GM12865 (cell line): ENCODE results near the gene PLA2G4A.

Source experiments
- DNase-seq: peaks from one replicate; pipeline ENCODE4 v3.0.0; 2010; ENCODE audit warnings: low read depth
- H3K4me3 ChIP-seq: 2 replicates; pipeline ENCODE4 v1.5.1; 2011; ENCODE audit warnings: mild to moderate bottlenecking, low read depth, low read length, control low read depth
- TF ChIP-seq, protein P1 (sequence below): IDR thresholded peaks from 2 replicates; pipeline ENCODE4 v1.5.1; 2011; ENCODE audit warnings: low read length, control low read depth, low read depth, inconsistent platforms; ENCODE audit not compliant: insufficient read depth; ENCODE audit errors: missing control alignments

The PLA2G4A gene

DNA sequence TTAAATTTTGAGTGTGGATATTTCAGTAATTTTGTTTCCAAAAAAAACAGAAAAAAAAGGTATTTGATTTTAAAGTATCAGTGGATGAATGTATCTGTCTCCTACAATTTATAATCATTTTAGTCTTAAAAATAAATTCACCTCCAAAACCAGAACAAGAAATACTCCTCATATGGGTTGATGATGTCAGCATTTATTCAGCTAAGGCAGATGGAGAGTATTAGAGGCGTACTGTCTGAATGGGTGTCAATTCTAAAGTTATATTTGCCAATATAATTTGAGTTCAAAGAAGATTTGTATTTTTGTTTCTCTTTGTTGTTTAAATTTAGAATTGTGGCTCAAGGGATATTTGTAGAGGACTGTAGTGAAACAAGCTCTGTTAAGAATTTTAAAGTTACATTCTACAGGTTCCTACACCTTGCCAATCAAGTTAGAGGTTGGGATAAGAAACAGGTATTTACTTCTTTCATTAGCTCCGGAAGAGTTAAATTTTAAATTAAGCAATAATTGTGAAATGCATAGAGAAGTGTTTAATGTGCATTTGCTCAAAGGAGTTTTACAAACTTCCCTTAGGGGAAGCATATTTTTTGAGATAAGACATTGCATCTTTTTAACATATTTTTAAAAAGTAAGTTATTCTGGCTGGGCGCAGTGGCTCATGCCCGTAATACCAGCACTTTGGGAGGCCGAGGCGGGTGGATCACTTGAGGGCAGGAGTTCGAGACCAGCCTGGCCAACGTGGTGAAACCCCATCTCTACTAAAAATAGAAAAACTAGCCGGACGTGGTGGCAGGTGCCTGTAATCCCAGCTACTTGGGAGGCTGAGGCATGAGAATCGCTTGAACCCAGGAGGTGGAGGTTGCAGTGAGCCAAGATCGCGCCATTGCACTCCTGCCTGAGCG lies 1.2 kb downstream of the PLA2G4A start:
- peak overlapping the region; percentile 97 for H3K4me3 ChIP-seq
- DNase-seq, result no peak
- TF ChIP-seq, protein P1, sequence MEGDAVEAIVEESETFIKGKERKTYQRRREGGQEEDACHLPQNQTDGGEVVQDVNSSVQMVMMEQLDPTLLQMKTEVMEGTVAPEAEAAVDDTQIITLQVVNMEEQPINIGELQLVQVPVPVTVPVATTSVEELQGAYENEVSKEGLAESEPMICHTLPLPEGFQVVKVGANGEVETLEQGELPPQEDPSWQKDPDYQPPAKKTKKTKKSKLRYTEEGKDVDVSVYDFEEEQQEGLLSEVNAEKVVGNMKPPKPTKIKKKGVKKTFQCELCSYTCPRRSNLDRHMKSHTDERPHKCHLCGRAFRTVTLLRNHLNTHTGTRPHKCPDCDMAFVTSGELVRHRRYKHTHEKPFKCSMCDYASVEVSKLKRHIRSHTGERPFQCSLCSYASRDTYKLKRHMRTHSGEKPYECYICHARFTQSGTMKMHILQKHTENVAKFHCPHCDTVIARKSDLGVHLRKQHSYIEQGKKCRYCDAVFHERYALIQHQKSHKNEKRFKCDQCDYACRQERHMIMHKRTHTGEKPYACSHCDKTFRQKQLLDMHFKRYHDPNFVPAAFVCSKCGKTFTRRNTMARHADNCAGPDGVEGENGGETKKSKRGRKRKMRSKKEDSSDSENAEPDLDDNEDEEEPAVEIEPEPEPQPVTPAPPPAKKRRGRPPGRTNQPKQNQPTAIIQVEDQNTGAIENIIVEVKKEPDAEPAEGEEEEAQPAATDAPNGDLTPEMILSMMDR, result no peak

DNA sequence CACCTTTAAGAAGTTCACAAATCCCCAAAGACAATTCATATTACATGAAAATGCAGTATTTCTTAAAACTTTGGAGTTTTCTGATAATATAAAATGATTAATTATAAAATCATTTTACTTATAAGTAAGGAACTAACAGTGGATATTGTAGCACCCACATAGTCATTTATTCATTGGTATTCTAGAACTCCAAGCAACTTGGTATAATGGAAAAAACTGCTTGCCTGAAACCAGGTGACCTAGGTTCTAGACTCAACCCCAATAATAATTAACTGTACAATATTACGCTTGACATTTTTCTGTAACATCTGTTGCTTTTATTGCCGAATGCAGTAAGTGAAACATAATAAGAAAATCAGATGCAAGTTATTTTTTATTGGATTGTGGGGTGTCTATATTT lies 2.4 kb downstream of the PLA2G4A start:
- TF ChIP-seq, protein P1, result no peak
- no peak for DNase-seq
- no peak overlapping the region for H3K4me3 ChIP-seq

DNA sequence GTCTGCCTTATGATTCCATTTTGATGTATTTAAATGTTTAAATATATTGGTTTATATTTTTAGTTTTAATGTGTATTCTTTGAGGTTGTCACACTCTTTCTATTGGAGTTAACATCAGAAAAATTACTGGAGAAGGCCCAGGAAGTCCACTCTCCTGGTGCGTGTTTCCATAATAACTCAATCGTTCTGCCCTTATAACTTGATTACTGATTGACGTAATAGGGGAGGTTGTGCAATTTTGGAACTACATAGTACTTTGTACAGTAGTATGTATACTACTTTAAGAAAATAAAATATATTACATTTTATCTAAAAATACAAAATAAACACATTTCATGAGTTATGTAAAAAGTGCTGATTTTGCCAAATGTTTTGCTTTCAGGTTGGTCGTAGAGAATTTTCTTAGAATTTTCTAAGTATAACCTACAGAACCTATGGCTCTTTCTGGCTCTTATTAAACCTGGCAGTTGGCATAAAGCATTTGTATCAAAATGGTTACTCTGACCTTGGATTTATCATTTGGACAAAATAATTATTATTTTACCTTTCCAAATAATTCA lies 5.7 kb downstream of the PLA2G4A start:
- H3K4me3 ChIP-seq, result no peak overlapping the region
- TF ChIP-seq, protein P1, result no peak
- DNase-seq, result no peak

- no peak for DNase-seq
- no peak overlapping the region for H3K4me3 ChIP-seq
- TF ChIP-seq, protein P1, result no peak
Measured at GRCh38 chr1:186835448-186835847, 6.7 kb downstream of the PLA2G4A start.

DNA sequence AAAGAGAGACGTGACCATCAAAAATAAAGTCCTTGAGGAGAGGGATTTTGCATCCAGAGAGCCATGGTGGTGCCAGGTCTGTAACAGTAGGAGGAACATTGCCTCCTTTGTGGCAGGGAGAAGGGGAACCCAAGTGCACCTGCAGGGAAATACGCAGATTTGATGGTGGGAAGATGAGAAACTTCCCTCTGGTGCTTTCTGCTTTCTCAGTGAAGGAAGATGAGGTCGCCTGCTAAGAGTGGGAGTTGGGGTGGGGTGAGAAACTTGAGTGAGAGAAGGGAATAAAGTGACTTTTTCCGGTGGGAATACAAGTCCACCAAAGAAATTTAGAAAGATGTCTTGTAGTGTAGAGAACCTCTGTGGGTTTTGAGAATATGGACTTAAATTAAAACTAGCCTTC lies 9.1 kb downstream of the PLA2G4A start:
- DNase-seq, result no peak
- TF ChIP-seq, protein P1, result no peak
- no peak overlapping the region for H3K4me3 ChIP-seq

DNA sequence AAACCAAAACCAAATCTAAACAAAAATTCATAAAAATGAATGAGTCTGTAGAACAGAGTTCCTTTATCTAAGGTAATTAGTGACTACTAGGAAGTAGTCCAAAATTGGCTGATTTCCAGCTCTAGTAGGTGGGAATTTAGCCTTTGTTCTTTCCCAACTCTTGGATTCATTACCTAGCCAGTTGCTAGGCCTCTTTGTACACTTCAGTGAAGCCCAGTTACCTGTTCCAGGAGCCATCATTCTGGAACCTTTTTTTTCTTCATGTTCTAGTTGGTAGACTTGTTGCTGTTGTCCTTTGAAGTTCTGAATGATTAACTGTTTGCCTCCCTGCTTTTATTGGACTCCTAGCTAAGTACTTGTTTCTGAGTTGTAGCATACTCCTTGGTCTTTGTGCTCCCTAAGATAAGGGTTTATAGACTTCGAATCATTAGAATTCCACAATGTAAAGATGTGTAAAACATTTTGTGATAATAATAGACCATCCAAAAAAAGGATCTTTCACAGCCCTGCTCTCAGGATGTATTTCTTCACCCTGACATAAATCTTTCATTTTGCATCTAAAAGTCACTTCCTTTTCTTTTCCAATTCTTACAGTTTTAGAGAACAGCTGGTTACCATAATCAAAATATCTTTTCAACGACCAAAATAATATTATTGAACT lies 9.8 kb downstream of the PLA2G4A start:
- no peak overlapping the region for H3K4me3 ChIP-seq
- DNase-seq, result no peak
- TF ChIP-seq, protein P1, result no peak
